B cell (primary cell): Measurements from ENCODE around the gene PSPC1.

Experiments
- EZH2 ChIP-seq: IDR thresholded peaks from 2 replicates; pipeline ENCODE4 v1.6.1; 2012; ENCODE audit warnings: borderline replicate concordance, low read depth, mild to moderate bottlenecking, moderate library complexity, low read length; ENCODE audit not compliant: insufficient read depth, poor library complexity, severe bottlenecking
- TF ChIP-seq, protein P1 (sequence below): fragments of 200-600 bp; IDR thresholded peaks from one replicate; pipeline ENCODE4 v1.8.0; 2022; ENCODE audit warnings: antibody characterized with exemption, mild to moderate bottlenecking

DNA sequence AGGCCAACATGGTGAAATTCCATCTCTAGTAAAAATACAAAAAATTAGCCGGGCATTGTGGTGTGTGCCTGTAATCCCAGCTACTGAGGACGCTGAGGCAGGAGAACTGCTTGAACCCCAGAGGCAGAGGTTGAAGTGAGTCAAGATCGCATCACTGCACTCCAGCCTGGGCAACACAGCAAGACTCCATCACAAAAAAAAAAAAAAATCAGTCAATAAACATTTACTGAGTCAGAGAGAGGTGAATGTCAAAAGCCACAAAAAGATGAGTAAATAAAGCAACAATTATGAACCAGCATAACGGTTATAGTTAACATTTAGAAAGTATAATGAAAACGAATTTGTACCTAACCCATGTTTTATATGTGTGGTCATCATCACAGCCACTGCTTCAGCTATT lies 23.1 kb downstream of the PSPC1 start:
- TF ChIP-seq, protein P1, sequence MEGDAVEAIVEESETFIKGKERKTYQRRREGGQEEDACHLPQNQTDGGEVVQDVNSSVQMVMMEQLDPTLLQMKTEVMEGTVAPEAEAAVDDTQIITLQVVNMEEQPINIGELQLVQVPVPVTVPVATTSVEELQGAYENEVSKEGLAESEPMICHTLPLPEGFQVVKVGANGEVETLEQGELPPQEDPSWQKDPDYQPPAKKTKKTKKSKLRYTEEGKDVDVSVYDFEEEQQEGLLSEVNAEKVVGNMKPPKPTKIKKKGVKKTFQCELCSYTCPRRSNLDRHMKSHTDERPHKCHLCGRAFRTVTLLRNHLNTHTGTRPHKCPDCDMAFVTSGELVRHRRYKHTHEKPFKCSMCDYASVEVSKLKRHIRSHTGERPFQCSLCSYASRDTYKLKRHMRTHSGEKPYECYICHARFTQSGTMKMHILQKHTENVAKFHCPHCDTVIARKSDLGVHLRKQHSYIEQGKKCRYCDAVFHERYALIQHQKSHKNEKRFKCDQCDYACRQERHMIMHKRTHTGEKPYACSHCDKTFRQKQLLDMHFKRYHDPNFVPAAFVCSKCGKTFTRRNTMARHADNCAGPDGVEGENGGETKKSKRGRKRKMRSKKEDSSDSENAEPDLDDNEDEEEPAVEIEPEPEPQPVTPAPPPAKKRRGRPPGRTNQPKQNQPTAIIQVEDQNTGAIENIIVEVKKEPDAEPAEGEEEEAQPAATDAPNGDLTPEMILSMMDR: no peak
- no peak for TF ChIP-seq EZH2
